Stimulated activated CD8-positive, alpha-beta memory T cell treated with anti-CD3 and anti-CD28 coated beads, Interleukin-4, amount 100 ng/mL, for 48 hours (primary cell): ENCODE results near the gene RCSD1.

Source experiments
- DNase-seq: peaks from one replicate; pipeline ENCODE4 v3.0.0-alpha.2; 2020

The RCSD1 gene

DNA sequence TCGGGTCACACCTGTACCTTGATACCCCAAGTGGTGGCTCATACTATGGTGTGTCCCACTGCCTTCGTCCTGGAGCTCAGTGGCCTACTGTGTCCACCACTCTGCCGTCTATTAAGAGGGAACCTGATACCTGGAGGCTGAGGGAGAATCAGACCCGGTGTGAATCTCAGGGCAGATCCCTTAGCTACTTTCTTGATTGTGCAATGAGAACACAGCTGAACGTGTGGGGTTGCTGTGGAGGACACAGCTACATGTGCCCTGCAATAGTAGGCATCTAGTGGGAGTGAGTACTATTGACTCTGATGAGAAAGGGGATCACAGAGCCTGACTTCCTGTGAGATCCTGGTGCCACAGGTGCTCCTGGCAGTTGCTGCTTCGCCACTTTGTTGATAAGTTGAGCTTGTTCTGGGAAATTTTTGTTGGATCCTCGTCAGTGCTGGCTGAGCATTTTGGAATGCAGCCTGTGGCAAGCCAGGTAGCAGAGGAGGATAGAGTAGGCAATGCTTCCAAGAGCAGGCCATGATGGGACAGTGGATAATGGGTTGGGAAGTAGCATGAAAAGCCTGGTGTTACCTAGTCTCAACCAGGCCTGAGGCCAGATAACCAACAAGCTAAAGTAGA is 63.5 kb downstream of the RCSD1 start:
- no peak for DNase-seq

DNA sequence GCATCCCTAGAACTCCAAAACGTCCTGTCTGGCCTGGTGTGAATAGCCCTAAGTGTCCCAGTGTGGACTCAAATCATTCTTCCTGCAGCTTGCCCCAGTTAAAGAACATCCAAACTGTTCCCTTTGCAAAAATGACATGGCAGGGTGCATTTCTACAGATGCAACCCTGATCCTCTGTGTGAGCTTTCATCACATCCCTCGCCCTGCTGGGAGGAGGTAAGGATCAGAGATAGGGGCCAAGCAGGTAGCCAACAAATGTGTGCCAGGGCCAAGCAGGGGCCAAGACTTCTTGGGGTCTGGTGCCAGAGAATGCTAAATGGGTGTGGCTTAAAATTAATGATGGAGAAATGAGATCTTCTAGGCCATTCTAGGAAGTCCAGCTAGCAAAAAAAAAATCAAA is 64.7 kb downstream of the RCSD1 start:
- DNase-seq = no peak

DNA sequence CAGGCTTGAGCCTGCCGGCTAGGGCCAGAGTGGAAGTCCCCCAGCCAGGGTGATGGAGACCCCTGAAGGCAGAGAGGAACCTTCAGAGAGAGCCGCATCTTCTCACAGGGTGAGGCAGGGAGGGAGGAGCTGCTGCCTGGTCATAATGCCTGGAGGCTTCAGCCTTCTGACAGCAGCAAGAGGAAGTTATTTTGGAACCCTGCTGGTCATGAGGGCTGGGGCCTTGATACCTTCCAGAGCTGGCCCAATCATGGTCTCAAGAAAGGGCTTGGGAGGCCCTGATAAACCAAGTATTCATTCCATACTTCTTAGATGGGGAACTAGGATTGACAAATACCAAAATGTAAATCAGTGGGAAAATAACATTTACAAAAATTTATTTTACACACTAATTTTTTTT is 65.1 kb downstream of the RCSD1 start:
- no peak for DNase-seq

DNA sequence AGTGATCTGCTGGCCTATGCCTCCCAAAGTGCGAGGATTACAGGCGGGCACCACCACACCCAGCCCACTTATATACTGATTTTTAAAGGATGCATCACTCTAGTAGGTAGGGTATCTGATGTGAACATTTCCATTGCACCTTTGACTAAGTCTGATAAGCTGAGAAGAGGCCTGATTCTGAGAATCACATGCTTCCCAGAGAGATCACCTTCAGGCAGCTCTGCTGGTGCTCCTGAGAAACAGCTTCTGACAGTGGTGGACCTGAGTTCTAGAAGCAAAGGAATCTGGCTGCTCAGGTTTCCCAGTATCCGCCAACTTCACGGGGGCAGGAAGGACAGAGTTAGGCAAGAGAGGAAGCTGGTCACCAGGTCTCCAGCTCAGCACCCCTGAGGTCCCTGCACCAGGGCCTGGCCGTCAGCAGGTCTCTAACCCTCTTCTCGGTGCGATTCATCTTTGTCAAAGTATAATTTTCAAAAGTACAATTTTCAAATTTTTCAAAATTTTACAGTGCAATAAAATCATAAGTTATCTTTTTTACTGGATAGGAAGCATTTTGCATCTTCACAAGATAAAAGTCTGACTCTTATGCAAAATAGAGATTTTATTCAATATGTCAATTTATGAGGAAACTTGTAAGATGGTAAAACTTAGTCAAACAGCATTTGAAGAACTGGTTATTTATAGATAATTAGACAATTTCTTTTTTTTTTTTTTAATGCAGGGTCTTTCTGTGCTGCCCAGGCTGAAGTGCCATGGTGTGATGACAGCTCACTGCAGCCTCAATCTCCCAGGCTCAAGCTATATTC is 65.9 kb downstream of the RCSD1 start:
- no peak for DNase-seq

DNA sequence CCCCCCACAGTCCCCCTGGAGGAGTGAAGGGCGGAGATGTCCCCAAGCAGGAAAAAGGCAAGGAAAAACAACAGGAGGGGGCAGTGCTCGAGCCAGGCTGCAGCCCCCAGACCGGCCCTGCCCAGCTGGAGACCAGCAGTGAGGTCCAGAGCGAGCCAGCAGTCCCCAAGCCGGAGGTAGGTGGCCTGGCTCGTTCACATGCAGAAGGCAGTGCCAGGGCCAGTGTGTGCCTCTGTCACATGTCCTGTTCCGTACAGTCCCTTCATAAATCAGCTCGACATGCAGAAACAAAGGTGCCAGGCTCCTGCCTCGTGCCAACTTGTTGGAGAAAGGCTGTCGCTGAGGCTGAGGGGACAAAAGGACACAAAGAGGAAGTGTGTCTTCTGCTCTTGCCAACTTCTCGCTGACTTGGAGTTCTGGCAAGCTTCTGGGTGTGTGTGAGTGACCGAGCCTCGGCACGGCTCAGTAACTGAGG is 67.7 kb downstream of the RCSD1 start:
- no peak for DNase-seq

DNA sequence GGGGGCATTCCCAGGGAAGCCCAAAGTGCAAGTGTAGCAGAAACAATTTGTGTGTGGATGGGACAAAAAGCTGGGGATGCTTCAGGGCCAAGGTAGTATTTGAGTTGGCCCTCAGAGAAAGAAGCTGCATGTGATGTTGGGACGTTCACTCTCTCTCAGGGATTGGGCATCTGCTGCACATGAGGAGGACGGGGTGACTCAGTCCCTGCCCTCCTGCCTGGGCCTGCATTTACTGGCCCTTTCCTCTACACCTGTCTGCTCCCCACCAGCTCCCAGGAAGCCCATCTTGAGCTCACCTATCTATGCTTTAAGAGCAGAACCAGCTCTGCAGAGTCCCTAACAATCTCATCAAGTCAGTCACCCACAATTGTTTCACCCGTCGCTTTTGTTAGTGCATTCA is 68.3 kb downstream of the RCSD1 start:
- no peak for DNase-seq

DNA sequence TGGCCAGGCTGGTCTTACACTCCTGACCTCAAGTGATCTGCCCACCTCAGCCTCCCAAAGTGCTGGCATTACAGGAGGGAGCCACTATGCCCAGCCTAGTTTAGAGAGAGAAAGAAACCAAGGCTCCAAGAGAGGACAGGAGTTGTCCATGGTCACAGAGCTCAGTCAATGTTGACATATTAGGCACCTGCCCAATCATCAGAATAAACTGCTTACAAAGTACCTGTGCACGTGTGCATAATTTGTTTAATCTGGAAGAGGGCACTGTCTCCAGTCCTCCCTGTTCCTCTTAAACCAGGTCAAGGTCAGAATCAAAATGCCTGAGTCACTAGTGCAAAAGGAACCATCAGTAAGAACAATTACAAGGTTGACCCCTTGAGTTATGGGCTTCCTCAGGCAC is 71.5 kb downstream of the RCSD1 start:
- no peak for DNase-seq

DNA sequence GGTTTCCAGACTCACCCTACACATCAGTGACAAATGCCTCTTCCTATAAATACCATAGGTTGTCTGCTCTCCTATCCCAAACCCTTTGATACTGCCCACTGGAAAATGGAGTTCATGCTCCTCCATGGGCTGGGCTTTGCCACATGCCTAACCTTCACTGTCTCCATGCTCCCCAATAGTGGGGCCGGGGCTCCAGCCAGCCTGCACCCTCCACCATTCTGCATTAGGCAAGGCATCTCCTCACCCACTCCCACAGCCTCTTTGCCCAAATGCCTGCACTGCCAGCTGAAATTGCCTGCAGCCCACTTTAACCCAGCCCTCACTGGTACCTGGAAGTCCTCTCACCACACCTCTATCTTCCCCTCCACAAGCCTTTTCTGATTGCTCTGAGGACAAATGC is 73.5 kb downstream of the RCSD1 start:
- no peak for DNase-seq

DNA sequence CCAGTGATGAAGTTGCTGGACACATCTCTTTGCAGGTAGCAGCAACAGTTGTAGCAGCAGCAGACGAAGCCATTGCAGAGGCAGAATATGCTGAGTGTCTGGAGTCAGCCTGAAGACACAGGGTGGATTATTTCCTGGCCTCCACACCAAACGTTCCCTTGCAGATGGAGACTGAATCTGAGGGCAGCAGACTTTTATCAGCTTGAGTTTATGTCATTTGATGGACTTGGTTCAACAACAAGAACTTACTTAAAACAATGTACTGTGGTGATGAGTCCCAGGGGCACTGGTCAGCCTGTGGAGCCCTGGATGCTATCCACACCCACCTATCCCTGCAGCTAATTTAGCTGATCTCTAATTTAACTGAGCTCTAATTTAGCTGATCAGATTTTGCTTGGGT is 74.7 kb downstream of the RCSD1 start:
- DNase-seq = no peak

DNA sequence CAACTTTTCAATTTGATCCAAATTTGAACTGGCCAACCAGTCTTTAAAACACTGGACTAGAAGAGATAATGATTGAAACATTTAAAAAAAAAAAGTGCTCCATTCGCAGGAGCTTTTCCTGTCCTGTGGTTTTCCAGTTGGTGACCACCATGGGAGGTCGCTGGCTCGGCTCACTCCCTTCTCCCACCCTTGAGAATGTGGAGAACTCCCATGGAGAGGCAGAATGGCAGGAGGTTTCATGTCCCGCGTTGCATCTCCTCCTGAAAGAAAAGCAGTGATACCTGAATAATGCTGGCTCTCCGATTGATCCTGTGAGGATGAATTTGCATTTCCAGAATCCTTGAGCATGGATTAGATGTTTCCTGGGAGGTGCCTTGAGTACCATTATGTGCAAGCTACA is 75.2 kb downstream of the RCSD1 start:
- DNase-seq = no peak

DNA sequence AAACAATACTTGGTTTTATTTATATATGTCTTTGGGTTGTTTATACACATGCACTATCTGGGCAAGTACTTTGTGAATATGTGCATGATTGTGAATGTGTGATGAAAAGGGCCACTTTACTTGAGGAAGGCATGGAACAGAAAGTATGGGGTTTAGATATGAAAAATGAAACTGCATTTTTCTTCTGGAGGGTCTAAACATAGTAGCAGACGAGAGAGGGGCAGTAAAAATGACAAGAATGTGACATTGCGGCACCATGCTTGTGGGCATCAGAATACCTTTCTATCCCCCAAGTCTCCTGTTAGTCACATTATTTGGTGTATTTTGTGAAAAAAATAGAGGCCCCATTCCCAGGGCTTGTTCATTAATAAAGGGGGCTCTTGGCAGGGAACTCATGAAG is 76.3 kb downstream of the RCSD1 start:
- no peak for DNase-seq

DNA sequence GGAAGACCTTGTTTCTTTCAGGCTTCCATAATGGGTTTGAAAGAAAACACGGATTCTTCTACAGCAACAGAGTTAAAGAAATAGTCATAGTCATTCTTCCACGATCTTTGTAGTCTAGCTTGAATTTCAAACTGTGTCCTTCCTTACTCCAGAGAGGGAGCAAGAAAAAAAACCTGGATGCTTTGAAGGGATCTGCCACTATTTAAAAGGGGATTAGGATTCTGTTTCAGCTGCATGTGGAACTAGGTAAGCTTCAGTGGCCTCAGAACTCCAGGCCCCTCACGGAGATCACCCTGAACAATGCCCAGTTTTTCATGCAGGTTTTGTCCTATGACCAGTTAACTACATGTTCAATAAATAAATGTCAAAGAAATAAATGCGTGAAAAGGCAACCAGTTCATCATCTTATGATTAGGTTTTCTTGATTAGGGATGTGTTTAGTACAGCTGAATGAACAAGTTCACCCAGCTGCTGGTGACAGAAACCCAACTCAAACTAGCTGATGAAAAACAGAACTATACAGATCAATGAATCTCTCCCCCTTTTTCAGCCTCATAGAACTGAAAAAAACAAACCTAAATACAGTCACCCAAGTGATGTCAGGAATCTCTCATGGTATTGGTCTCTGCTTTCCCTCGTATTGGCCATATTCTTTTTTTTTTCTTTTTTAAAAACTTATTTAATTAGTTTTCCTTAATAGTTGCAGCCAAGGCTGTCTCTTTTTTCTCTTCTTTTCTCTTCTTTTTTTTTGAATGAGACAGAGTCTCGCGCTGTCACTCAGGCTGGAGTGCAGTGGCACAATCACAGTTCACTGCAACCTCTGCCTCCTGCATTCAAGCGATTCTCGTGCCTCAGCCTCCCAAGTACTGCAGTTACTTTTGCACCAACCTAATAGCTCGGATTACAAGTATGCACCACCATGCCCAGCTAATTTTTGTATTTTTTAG is 77.2 kb downstream of the RCSD1 start:
- no peak for DNase-seq

DNA sequence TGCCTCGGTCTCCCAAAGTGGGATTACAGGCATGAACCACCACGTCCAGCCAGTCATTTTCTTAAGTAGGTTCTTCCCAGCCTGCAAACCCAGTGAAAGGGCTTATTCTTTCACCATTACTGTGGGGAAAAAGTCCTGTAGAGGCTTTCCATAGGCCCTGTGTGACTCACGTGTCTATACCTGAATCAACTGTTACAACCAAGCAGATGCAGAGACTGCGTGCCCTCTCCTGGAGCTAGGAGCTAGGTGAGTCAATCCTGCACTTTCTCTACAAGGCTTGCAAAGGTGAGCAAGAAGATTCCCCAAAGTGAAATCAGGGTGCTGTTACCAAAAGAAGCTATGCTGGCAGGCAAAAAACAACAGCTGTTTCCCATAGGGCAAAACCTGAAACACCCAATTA is 77.9 kb downstream of the RCSD1 start:
- no peak for DNase-seq

DNA sequence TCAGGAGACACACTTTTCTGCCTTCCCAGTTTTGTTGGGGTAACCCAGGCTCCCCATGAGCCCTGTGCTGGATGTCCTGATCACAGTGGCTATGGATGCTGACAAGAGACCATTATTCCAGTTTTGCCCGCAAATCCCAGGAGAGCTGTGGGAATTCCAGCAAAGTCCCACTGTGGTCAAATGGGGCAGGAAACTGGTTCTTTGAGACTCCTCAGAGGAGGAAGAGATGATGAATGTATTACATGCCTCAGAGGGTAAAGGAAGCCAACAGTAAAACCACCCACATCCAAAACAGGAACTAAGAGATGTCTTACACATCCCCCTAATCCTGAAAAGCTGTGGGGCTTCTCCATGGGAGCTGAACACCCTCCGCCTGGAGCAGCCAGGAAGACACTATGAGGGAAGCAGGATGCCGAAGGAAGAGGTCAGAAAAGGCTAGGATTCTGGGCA is 78.9 kb downstream of the RCSD1 start:
- no peak for DNase-seq

DNA sequence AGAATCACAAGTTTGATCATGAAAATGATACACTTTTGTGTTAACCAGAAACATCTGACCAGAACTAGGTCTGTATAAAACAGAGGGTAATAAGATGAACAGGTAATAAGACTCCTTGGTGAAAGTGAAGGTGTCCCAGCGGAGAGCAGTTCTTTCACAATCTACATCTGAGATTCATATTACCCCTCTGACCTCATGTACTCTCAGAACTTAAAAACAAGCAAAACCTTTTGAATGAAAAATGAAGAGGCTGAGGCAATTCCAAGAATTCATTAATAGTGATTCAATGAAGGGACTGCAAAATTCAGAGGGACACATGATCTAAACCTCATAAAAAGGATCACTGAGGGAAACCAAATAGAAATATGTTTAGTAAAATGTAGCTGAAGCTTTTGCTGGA is 80.8 kb downstream of the RCSD1 start:
- DNase-seq = no peak

DNA sequence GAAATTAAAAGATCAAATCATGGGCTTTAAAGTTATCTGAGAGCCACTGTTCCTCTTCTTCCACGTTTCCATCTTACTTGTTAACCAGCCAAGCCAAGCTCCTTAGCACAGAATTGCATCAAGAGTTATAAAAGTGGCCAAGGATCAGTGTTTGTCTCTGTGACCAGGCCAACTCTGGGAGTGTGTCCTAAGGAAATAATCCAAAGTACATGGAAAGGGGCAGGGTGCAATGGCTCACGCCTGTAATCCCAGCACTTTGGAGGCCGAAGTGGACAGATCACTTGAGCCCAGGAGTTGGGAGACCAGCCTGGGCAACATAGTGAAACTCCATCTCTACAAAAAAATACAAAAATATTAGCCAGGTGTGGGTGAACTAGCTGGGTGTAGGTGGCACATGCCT is 81.8 kb downstream of the RCSD1 start:
- DNase-seq = no peak

DNA sequence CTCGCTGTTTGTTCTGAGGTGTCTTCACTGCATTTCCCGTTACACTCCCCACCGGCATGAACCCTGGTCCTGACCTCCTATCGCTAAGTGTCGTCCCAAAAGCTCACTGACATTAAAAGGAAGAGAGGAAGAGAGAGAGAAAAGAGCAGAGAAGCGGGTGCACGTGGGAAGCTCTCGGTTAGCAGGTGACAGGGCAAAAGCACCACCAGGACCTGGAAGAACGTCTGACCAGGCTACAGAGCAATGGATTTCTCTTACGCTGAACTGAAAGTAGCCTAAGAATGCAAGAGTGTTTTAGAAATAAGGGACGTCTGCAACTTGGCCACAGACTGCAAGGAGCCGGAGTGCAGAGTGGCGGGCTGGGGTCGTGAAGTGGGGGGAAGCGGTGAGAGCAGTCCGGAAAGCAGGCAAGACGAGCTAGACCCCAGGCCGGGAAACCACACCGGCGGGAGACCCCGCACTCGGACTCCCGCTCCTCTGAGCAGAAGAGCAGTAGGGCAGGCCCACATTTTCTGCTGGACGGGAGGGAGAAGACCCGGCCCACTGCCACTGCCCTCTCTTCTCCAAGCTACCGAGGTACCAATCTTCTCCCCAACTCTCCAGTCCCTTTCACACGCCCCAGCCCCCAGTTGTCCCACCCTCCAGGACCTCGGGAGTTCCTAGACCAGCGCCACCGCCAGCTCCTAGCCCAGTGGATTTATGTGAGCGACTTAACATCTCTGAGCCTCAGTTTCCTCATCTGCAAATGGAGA is 83.5 kb downstream of the RCSD1 start:
- DNase-seq = peak; percentile 41

DNA sequence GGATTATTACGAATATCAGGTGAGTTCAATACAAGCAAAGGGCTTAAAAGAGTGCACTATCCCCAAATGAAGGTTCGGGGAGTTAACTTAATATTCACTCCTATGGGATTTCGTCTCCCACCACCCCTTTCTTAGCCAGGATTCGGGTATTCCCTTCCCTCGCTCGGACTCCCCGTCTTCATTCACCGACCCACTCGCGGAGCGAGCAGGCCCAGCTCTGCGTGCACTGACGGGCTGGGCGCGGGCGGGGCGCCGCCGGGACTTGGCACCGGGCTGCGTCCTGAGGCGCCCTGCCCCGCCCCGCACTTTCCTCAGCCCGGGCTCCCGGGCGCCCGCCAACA is 84.0 kb downstream of the RCSD1 start:
- peak; percentile 82 for DNase-seq

DNA sequence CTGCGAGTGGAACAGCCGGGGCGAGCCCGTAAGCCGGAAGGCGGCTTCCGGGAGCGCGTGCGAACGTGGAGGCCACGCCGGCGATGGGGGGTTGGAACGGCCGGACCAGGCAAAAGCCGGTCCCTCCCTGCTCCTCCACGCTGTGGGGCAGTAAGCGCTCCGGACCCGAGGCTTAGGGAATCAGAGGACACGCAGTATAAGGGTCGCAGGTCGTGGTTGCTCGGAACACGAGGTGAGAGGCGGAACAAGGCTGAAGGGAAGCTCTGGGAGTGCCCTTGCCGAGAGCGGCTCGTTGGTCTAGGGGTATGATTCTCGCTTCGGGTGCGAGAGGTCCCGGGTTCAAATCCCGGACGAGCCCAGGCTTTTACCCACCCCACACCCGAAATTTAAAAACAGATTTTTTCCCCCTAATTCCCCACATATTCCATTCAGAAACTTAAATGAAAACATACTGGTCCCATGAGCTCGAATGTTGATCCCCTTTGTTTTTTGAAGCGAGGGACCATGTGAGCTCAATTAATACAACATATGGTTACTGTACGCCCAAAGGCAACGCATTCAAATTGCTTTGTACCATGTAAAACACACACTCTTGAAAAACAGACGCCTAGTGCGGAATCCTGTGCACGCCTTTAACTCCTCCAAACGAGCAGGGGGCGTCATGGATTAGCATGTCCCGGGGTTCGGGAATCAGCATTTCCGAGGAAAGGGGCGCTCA is 84.6 kb downstream of the RCSD1 start:
- peak; percentile 99 for DNase-seq

DNA sequence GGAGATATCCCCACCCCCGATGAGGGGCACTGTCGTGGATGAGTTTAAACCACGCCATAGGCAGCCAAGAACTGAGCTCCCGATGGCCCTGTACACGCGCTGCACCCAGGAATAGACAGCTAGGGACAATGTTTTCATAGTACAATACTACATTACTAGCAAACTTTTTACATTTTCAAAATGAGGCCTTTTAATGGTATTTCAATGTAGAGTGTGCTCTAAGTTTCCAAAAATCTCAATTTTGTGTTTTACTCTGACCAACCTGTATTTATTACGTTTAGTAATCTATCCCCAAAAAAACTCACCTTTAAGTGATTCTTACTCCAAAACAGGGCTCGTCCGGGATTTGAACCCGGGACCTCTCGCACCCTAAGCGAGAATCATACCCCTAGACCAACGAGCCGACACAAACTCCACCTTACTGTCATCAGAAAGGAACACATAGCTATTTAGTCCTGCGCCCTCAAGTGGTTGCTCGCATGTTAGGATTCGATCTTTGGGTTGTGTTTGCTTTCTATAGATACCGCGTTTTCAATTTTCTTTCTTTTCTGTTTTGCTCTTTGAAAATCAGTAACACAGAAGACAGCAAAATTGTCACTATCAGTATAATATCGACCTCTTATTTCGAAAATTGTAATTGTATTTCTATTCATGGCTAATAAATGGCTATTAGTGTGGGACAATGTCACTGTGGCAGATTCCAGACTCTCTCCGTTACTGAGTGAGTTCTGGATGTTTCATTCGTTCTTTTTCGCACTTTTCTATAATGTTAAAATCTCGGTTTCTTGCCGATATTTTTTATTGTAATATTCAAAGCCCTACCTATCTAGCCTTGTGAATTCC is 85.3 kb downstream of the RCSD1 start:
- DNase-seq = peak; percentile 95

DNA sequence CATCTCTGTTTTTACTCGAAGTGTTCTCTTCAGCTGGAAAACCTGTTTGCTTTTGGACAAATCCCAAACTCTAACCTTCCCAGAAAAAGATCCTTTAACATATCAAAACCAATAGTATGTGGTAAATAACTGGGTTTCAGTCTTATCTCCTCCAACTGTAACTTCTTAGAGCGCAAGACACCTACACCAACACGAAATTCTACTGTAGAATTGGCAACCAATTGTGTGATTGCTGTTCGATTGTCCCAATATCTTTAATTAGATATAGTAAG is 85.9 kb downstream of the RCSD1 start:
- no peak for DNase-seq

DNA sequence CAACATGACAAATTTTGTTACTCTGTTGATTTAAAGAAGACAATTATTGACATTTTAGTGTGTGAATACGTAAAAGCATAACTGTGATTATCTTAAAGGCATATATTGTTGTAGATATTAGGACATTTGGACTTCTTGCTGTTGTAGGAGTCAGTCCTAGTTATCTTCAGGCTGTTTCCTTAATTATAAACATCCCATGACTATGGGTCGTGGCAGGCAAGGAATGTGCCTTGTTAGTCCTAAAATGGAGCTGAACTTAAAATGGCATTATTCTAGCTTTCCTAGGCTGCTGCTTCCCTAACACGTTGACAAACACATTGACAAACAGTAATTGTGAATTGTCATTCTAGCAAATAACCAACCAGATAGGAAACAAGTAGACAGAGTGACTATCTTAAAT is 87.3 kb downstream of the RCSD1 start:
- DNase-seq = no peak
